ENCODE data around the gene TNFAIP8L1. TPM values are rescaled to one million over a fixed set of nuclear protein-coding genes. Genes with fewer than 3 reads are reported as not detected.
A peak's percentile ranks its signal among the peaks of the same experiment; 100 is the strongest.
"Not testable (repeated sequence)": the region's sequence is repeated elsewhere in the genome, so short reads cannot be mapped to it uniquely, and the experiment has no call there.

TNFAIP8L1 gene
- total RNA-seq, 1 donor from 2014 or later = 12.0 TPM

DNA sequence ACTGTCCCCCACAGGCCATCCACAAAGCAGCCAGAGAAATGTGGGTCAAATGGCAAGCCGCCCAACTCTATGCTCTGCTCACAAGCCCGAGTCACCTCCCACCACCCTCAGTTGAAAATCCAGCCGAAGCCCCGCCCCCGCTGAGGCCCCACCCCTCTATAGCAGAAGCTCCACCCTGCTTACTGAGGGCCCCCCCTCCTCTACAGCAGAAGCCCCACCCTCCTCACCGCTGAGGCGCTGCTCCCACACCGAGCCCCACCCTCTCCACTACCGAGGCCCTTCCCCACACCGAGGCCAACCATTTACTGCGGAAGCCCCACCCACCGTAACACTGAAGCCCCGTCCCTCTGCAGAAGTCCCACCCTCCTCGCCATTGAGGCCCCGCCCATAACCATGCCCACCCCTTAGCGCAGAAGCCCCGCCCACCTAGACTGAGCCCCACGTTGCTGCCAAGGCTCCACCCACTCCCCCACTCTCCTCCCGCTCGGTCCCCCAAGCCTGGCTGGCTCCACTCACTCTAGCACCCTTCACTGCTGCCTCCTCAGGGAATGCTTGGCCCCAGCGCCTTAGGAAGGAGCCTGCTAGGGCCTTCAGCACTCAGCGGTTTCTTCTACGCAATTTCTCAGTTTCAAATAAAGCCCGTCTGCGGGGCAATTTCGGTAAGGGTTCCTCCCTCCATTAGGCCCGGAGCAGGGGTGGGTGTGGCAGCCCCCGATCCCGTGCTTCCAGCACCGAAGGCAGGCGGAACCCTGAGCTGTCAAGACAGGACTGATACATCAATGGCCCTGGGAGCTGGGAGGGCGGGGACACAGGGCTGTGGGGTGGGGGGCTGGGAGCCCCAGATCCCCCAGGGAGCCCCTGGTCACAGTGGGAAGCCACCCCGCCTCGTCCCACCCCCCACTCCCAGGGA, 39.8 kb downstream of the TNFAIP8L1 start:
- peak; percentile 42 for DNase-seq

- DNase-seq = not testable (repeated sequence)
Observed at GRCh38 chr19:4680021-4680420, 40.7 kb downstream of the TNFAIP8L1 start.

- no peak for DNase-seq
Observed at GRCh38 chr19:4682417-4683200, 43.3 kb downstream of the TNFAIP8L1 start.

GRCh38 chr19:4684312-4685095, 45.2 kb downstream of the TNFAIP8L1 start:
- DNase-seq = no peak

GRCh38 chr19:4686700-4687099, 47.4 kb downstream of the TNFAIP8L1 start:
- DNase-seq = no peak

DNA sequence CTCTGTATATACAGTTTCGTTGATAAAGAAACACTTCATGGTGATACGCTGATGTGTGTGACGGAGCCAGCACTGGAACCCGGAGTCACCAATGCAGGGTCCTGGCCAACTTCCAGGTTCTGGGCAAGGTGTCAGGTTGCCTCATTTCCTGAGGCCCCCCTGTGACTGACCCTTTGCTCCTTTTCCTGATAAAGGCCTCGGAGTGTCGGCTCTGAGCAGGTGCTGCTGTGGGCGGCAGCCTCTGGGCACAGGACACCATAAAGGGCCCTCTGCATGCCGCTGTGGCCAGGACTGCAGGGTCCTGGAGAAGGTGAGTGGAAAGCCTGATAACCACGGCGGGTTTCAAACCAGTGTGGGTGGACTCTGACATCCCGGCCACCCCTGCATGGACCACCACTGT, 48.1 kb downstream of the TNFAIP8L1 start:
- no peak for DNase-seq

DNA sequence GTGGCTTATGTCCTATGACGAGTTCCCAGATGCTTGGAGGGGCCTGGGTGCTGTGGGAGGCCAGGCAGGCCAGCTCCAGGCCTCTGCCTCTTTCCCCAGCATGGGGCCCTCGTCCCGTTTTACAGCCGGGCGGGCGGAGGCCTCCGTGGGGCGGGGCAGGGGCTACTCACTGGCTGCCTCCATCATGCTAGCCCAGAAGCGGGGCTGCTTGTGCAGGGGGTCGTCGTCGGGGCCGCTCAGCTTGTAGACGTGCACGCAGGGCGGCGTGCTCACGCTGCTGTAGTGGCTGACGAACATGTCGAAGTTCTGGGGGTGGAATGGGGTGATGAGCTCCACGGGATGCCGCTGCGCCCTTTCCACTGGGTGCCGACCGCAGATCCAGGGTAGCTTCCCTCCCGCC, 49.3 kb downstream of the TNFAIP8L1 start:
- DNase-seq = no peak

DNA sequence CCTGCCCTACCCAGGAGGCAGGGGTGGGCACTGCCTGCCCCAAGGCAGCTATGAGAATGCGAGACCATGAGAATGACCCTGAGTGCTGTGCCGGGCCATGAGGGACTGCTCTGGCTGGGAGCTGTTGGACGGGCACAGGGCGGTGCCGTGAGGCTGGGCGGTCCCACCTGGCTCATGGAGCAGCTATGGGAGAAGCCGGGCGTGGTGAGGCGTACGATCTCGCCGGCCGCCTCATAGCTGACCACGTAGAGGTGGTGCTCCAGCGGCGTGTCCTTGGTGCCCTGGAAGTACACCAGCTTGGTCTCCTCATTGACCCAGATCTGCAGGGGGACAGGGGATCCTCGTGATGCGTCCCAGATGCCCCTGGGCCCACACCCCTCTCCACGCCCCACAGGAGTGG, 50.1 kb downstream of the TNFAIP8L1 start:
- DNase-seq = no peak

- no peak for DNase-seq
Observed at GRCh38 chr19:4690361-4690760, 51.0 kb downstream of the TNFAIP8L1 start.

- DNase-seq = no peak
Observed at GRCh38 chr19:4691373-4691772, 52.1 kb downstream of the TNFAIP8L1 start.

DNA sequence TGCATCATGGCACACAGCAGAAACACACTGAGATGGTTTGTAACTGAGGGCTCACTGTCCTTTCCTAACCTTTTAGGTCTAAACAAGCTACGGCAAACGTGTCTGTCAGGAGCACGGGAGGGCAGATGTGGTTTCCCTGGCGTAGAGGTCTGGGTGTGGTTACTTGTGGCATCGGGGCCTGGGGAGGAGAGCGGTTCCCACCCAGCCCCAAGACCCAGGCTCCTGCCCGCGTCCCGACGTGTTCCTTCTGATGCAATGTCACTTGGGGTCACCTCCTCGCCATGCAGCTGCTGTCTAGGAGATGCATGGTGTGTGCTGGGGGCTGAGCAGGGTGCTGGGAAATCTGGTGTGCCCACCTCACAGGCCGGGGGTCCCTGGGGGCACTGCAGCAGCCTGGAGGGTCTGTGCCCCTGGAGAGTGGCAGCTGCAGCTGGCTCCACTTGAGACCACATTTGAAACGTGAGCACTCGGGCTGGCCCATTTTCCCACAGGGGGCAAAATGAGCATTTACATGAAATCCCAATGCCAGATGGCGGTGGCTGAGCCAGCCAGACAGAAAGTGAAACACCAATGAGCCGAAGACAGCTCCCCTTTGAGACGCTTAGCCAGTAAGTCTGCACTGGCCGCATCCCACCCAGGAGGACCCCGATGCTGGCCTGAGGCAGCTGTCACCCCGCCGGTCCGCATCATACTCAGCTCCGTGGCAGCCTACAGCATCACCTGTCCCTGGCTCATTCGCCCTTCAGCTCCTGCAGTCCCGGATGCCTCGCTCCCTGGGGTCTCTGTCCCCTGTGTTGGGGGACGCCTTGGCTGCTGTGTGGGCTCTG, 53.1 kb downstream of the TNFAIP8L1 start:
- DNase-seq = peak; percentile 88

DNA sequence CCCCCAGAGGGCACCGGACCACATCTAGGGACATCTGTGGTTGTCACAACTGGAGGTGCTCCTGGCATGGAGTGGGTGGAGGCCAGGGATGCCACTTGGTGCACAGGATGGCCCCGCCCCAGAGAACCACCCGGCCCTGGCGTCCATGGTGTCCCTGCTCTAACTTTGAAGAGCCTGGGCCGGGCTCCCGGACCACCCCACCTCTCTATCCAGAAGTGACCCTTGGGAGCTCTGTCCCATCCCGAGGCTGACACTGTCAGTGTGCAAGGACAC, 53.7 kb downstream of the TNFAIP8L1 start:
- no peak for DNase-seq

- DNase-seq = no peak
Observed at GRCh38 chr19:4693471-4694121, 54.3 kb downstream of the TNFAIP8L1 start.

GRCh38 chr19:4694211-4694987, 55.1 kb downstream of the TNFAIP8L1 start:
- DNase-seq = no peak

DNA sequence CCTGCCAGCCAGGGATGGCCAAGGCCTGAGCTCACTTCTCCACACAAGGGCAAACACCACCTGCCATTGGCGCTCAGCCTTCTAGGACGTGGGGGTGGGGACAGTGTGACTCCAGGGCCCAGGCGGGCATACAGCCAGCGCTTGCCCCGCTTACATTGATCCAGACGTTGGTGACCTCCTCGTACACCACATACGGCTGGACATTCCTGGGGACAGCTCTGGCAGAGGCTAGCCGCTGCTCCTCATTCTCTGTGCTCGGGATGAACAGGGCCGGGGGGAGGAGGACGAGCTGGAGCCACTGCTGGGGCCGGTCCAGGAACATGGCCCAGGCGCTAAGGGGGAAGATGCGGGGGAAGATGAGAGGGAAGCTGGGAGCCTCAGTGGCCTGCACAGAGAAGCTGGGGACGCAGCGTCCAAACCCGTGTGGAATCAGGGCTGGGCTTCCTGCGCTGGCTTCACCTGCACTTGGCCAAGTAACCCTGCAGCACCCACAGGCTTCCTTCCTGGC, 56.0 kb downstream of the TNFAIP8L1 start:
- peak; percentile 77 for DNase-seq

DNA sequence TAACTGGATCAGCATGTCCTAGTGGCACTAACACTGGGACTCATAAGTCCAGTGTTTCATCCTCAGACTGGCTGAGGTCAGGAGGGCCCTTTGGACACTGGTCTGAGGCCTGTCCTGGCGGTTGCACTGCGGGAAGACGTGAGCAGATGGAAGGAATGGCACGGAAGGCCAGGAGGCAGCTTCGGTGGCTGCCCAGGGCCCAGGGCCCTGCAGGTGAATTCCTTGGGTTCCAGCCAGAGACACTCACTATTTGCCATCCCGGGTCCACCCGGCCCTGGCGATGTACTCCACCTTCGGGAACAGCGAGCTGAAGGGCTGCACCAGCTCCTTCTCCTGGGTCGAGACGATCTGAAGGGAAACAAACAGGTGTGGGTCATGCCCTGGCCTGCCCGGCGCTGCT, 58.0 kb downstream of the TNFAIP8L1 start:
- no peak for DNase-seq

GRCh38 chr19:4699826-4700692, 60.7 kb downstream of the TNFAIP8L1 start:
- no peak for DNase-seq

GRCh38 chr19:4700693-4700970, 61.3 kb downstream of the TNFAIP8L1 start:
- DNase-seq = no peak

DNA sequence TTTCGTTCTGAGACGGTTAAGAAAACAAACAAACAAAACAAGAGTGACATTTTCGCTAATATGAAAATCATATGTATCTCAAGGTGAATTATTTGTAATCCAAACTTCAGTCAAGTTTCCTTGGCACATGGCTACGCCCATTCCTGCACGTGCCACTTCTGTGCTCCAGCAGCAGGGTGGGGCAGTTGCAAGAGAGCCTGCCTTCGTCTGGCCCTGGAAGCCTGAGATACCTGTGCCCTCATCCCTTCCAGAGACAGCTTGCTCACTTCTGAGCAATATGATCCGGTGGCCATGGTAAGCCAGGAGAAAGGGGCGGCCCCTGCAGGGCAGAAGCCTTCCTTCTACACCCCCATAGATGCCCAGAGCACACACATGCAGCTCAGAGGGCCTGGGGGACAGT, 62.2 kb downstream of the TNFAIP8L1 start:
- no peak for DNase-seq

- no peak for DNase-seq
Observed at GRCh38 chr19:4702764-4703163, 63.4 kb downstream of the TNFAIP8L1 start.

Data from tongue (tissue), 2 donors.